HepG2 (cell line): ENCODE data around the gene PTK7. TPM values are rescaled to one million over a fixed set of nuclear protein-coding genes. Genes with fewer than 3 reads are reported as not detected.
A peak's percentile ranks its signal among the peaks of the same experiment; 100 is the strongest.

Experiments
- CEBPG ChIP-seq: IDR thresholded peaks from 2 replicates; pipeline ENCODE4 v1.6.1; 2016
- FOXJ3 ChIP-seq: sonication (generic); formaldehyde crosslinking; IDR thresholded peaks from 2 replicates; pipeline ENCODE4 v1.4.0; 2020; ENCODE audit warnings: missing genetic modification reagents, mild to moderate bottlenecking, borderline replicate concordance
- GATAD2A ChIP-seq: IDR thresholded peaks from 2 replicates; pipeline ENCODE4 v1.6.1; 2016
- HDAC2 ChIP-seq: sonication (generic); formaldehyde crosslinking; IDR thresholded peaks from 2 replicates; pipeline ENCODE4 v1.4.0; 2020; ENCODE audit warnings: missing genetic modification reagents
- KLF16 ChIP-seq, 2 experiments: sonication (generic) in 1 of 2; formaldehyde crosslinking in 1 of 2; IDR thresholded peaks; 2 replicates each; pipeline versions ENCODE4 v1.6.1 to v1.8.0; 2016 to 2023; ENCODE audit warnings: missing genetic modification reagents in 2 of 2, missing compliant biosample characterization in 1 of 2
- MZF1 ChIP-seq: sonication (generic); formaldehyde crosslinking; IDR thresholded peaks from 2 replicates; pipeline ENCODE4 v1.8.1; 2023; ENCODE audit warnings: mild to moderate bottlenecking, missing genetic modification reagents, borderline replicate concordance
- NFKBIZ ChIP-seq: IDR thresholded peaks from 2 replicates; pipeline ENCODE4 v1.6.1; 2018; ENCODE audit warnings: missing genetic modification reagents, missing compliant biosample characterization
- PLRG1 ChIP-seq: fragments of 450-650 bp; conservative IDR thresholded peaks from 2 replicates; pipeline ENCODE4 v1.6.1; 2016
- POLR2G ChIP-seq: fragments of 200-400 bp; formaldehyde crosslinking; IDR thresholded peaks from 2 replicates; pipeline ENCODE4 v1.6.1; 2018; ENCODE audit warnings: mild to moderate bottlenecking, low read depth, low read length, moderate library complexity
- RFXAP ChIP-seq: sonication (generic); formaldehyde crosslinking; IDR thresholded peaks from 2 replicates; pipeline ENCODE4 v1.4.0; 2020; ENCODE audit warnings: missing genetic modification reagents, borderline replicate concordance
- SOX5 ChIP-seq: IDR thresholded peaks from 2 replicates; pipeline ENCODE4 v1.6.1; 2016; ENCODE audit warnings: borderline replicate concordance
- TCF7 ChIP-seq: sonication (generic); IDR thresholded peaks from 2 replicates; pipeline ENCODE4 v1.6.1; 2016; ENCODE audit warnings: antibody characterized with exemption, low read depth
- U2AF1 ChIP-seq: fragments of 200-400 bp; formaldehyde crosslinking; optimal IDR thresholded peaks from 2 replicates; pipeline ENCODE3; 2017; ENCODE audit warnings: mild to moderate bottlenecking, low read depth, low read length
- ZFP90 ChIP-seq: sonication (generic); formaldehyde crosslinking; IDR thresholded peaks from 2 replicates; pipeline ENCODE4 v1.8.0; 2022; ENCODE audit warnings: missing genetic modification reagents, mild to moderate bottlenecking, inconsistent platforms, borderline replicate concordance
- ZMYM3 ChIP-seq: sonication (generic); formaldehyde crosslinking; IDR thresholded peaks from 2 replicates; pipeline ENCODE4 v1.5.1; 2020; ENCODE audit warnings: mild to moderate bottlenecking, missing genetic modification reagents
- ZNF143 ChIP-seq: sonication (generic); formaldehyde crosslinking; IDR thresholded peaks from 2 replicates; pipeline ENCODE4 v1.4.0; 2020; ENCODE audit warnings: missing genetic modification reagents
- ZNF317 ChIP-seq: sonication (generic); formaldehyde crosslinking; IDR thresholded peaks from 2 replicates; pipeline ENCODE4 v1.5.0; 2020; ENCODE audit warnings: mild to moderate bottlenecking, missing genetic modification reagents
- ZNF549 ChIP-seq: sonication (generic); formaldehyde crosslinking; IDR thresholded peaks from 2 replicates; pipeline ENCODE4 v1.5.0; 2020; ENCODE audit warnings: missing genetic modification reagents
- polyA plus RNA-seq, 8 experiments: library from polyadenylated mRNA; depleted of rRNA in 3 of 8; stranded (reverse) in 7 of 8; unstranded in 1 of 8; fragments of >200 nt; fragmentation: Illumina TruSeq in 4 of 8; extraction: Trizol in 4 of 8; gene quantifications; 2 replicates each; pipeline versions ENCODE4 v1.2.1 to v1.2.3, GENCODE V29; 2011 to 2016; ENCODE audit warnings: low read depth in 4 of 8, missing spikeins in 1 of 8, mixed read lengths in 1 of 8; ENCODE audit not compliant: insufficient read depth in 1 of 8
- total RNA-seq, 5 experiments: library from RNA; depleted of rRNA; stranded (reverse); fragments of >200 nt; fragmentation: Illumina TruSeq; extraction: Trizol; gene quantifications; 2 replicates each; pipeline ENCODE4 v1.2.3, GENCODE V29; 2016; ENCODE audit warnings: low read depth in 1 of 5
- TF ChIP-seq, protein P1 (sequence below): sonication (generic); formaldehyde crosslinking; IDR thresholded peaks from 2 replicates; pipeline ENCODE4 v1.8.0; 2022; ENCODE audit warnings: mild to moderate bottlenecking, missing genetic modification reagents
- TF ChIP-seq, protein P2 (sequence below): IDR thresholded peaks from 2 replicates; pipeline ENCODE4 v1.6.1; 2012; ENCODE audit warnings: inconsistent platforms
- TF ChIP-seq, protein P3 (sequence below): sonication (generic); formaldehyde crosslinking; IDR thresholded peaks from 2 replicates; pipeline ENCODE4 v1.4.0; 2020; ENCODE audit warnings: missing genetic modification reagents
- TF ChIP-seq, protein P4 (sequence below): sonication (generic); formaldehyde crosslinking; IDR thresholded peaks from 2 replicates; pipeline ENCODE4 v1.4.0; 2020; ENCODE audit warnings: mild to moderate bottlenecking, missing genetic modification reagents

The PTK7 gene
- total and polyA plus RNA-seq, 2 of the 13 experiments (the other 11 are each of a cell fraction or from before 2014, with no cell fraction given): 98.5 to 99.8 TPM

DNA sequence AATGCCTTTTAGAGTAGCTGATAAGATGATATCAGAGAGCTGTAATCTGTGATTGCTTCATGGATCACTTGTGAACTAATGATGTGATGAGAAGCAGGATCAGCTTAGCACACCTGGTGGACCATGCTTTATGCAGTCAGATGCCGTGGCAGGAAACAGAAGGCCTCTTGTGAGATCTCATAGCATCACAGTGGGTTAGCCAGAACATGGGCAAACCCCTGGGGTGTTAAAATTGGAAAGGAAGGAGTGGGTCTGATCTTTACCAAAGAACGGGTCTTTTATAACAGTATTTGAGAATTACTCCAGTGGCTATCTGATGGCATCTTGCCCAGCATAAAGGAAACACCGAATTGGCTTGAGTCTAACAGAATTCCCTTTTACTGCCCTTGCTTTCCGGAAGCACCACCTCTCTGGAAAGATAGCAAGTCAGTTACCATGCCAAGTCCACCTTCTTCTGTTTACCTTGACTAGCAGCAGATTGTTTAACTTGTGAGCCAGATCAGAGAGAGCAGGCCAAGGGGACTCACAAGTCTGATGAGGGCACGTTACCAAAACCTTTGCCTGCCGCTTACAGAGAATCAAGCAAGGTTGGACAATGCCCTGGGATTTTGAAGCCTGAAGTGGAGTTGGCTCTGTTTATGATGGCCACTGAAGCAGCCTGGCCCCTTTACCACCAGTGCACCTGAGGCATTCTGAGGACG lies 74.1 kb downstream of the PTK7 start (continued):
- TF ChIP-seq SOX5 (CRISPR knock-in tag) (peak; percentile 66; the same call in 1 of the 2 replicates), NFKBIZ (CRISPR knock-in tag) (no peak), GATAD2A (CRISPR knock-in tag) (peak; percentile 90), ZNF549 (CRISPR knock-in tag) (no peak), ZNF317 (CRISPR knock-in tag) (0 out of 2 replicates have a peak, but pooled peaks have one; percentile 29), PLRG1 (no peak), ZMYM3 (CRISPR knock-in tag) (peak; percentile 26), HDAC2 (CRISPR knock-in tag) (peak; percentile 67; the same call in 1 of the 2 replicates), U2AF1 (no peak), MZF1 (CRISPR knock-in tag) (no peak), FOXJ3 (0 out of 2 replicates have a peak, but pooled peaks have one; percentile 50), POLR2G (no peak), TCF7 (peak; percentile 65), KLF16 (CRISPR knock-in tag; IDR thresholded peaks at IDR 0.05) (0 out of 4 replicates have a peak, but pooled peaks of 1 of the 2 experiments have one; percentile 34), ZNF143 (CRISPR knock-in tag) (0 out of 2 replicates have a peak, but pooled peaks have one; percentile 15), CEBPG (CRISPR knock-in tag) (no peak), RFXAP (CRISPR knock-in tag) (0 out of 2 replicates have a peak, but pooled peaks have one; percentile 57), ZFP90 (CRISPR knock-in tag) (peak; percentile 57; the same call in 1 of the 2 replicates)
- TF ChIP-seq, protein P1, sequence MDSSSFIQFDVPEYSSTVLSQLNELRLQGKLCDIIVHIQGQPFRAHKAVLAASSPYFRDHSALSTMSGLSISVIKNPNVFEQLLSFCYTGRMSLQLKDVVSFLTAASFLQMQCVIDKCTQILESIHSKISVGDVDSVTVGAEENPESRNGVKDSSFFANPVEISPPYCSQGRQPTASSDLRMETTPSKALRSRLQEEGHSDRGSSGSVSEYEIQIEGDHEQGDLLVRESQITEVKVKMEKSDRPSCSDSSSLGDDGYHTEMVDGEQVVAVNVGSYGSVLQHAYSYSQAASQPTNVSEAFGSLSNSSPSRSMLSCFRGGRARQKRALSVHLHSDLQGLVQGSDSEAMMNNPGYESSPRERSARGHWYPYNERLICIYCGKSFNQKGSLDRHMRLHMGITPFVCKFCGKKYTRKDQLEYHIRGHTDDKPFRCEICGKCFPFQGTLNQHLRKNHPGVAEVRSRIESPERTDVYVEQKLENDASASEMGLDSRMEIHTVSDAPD: peak; percentile 98
- TF ChIP-seq, protein P2, sequence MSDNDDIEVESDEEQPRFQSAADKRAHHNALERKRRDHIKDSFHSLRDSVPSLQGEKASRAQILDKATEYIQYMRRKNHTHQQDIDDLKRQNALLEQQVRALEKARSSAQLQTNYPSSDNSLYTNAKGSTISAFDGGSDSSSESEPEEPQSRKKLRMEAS: no peak
- TF ChIP-seq, protein P3, sequence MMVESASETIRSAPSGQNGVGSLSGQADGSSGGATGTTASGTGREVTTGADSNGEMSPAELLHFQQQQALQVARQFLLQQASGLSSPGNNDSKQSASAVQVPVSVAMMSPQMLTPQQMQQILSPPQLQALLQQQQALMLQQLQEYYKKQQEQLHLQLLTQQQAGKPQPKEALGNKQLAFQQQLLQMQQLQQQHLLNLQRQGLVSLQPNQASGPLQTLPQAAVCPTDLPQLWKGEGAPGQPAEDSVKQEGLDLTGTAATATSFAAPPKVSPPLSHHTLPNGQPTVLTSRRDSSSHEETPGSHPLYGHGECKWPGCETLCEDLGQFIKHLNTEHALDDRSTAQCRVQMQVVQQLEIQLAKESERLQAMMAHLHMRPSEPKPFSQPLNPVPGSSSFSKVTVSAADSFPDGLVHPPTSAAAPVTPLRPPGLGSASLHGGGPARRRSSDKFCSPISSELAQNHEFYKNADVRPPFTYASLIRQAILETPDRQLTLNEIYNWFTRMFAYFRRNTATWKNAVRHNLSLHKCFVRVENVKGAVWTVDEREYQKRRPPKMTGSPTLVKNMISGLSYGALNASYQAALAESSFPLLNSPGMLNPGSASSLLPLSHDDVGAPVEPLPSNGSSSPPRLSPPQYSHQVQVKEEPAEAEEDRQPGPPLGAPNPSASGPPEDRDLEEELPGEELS (CRISPR knock-in tag): peak; percentile 75
- TF ChIP-seq, protein P4, sequence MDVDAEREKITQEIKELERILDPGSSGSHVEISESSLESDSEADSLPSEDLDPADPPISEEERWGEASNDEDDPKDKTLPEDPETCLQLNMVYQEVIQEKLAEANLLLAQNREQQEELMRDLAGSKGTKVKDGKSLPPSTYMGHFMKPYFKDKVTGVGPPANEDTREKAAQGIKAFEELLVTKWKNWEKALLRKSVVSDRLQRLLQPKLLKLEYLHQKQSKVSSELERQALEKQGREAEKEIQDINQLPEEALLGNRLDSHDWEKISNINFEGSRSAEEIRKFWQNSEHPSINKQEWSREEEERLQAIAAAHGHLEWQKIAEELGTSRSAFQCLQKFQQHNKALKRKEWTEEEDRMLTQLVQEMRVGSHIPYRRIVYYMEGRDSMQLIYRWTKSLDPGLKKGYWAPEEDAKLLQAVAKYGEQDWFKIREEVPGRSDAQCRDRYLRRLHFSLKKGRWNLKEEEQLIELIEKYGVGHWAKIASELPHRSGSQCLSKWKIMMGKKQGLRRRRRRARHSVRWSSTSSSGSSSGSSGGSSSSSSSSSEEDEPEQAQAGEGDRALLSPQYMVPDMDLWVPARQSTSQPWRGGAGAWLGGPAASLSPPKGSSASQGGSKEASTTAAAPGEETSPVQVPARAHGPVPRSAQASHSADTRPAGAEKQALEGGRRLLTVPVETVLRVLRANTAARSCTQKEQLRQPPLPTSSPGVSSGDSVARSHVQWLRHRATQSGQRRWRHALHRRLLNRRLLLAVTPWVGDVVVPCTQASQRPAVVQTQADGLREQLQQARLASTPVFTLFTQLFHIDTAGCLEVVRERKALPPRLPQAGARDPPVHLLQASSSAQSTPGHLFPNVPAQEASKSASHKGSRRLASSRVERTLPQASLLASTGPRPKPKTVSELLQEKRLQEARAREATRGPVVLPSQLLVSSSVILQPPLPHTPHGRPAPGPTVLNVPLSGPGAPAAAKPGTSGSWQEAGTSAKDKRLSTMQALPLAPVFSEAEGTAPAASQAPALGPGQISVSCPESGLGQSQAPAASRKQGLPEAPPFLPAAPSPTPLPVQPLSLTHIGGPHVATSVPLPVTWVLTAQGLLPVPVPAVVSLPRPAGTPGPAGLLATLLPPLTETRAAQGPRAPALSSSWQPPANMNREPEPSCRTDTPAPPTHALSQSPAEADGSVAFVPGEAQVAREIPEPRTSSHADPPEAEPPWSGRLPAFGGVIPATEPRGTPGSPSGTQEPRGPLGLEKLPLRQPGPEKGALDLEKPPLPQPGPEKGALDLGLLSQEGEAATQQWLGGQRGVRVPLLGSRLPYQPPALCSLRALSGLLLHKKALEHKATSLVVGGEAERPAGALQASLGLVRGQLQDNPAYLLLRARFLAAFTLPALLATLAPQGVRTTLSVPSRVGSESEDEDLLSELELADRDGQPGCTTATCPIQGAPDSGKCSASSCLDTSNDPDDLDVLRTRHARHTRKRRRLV (CRISPR knock-in tag): no peak
